ENCODE results near the gene SMPD2. TPM values are rescaled to one million over a fixed set of nuclear protein-coding genes. Genes with fewer than 3 reads are reported as not detected.

Gene SMPD2
- total RNA-seq, 1 experiment from 2014 or later = 9.9 TPM

DNA sequence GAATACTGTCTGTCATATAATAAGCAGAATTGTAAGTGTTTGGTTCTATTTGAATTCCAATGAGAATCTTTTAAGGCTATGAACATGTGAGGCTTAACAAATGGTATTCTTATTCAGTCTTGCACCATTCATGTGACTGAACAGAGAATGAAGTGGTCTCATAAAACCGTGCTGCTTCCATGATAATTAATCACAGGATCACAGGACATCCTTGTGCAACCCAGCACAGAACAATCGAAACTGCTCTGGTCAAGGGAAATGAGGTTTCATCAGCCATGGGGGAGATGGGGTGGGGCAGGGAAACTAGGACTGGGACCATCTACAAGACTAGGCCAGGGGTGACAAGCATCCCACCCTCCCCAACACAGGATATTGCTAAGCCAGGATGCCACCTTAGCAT lies 6.1 kb upstream of the SMPD2 start:
- Histone ChIP-seq H3K27ac (no peak overlapping the region), H3K36me3 (no peaks in the 10 kb centered on the region)
- no peak for DNase-seq (ENCODE audit: low read depth in 1 of 2, low spot score in 2 of 2)

DNA sequence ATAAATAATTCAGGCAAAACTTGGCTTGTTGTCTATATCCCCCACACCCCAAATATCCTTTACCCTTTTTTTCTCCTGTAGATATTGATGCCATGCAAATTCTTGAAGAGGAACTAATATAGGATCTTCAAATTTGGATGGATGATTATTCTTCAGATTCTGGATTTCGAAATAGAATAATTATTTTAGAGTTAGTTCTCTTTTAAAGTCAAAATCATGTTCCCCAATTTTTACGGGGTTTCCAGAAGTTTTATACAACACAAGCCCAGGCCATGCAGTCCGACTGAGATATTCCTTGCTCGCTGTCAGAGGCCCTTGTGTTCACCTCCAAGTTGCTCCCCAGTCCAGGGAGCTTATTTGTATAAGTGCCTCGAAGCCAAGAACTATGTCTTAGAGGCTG lies 4.5 kb upstream of the SMPD2 start:
- no peak overlapping the region for H3K4me3 ChIP-seq
- no peaks in the 10 kb centered on the region for H3K27me3 ChIP-seq (replicated peaks)
- H3K27ac ChIP-seq = no peak overlapping the region
- peaks cover 5% of the 10 kb centered on the region for H3K4me1 ChIP-seq (replicated peaks)
- H3K36me3 ChIP-seq = peaks cover 4% of the 10 kb centered on the region; the same call in 1 of the 2 replicates
- DNase-seq (ENCODE audit: low read depth in 1 of 2, low spot score in 2 of 2) = no peak
- no peaks in the 10 kb centered on the region for H3K9me3 ChIP-seq (replicated peaks)

More for the DNA sequence above, 6.1 kb upstream of the SMPD2 start:
- H3K27me3 ChIP-seq (replicated peaks) = no peaks in the 10 kb centered on the region
- H3K4me1 ChIP-seq (replicated peaks) = no peaks in the 10 kb centered on the region
- no peaks in the 10 kb centered on the region for H3K9me3 ChIP-seq (replicated peaks)
- no peak overlapping the region for H3K4me3 ChIP-seq

DNA sequence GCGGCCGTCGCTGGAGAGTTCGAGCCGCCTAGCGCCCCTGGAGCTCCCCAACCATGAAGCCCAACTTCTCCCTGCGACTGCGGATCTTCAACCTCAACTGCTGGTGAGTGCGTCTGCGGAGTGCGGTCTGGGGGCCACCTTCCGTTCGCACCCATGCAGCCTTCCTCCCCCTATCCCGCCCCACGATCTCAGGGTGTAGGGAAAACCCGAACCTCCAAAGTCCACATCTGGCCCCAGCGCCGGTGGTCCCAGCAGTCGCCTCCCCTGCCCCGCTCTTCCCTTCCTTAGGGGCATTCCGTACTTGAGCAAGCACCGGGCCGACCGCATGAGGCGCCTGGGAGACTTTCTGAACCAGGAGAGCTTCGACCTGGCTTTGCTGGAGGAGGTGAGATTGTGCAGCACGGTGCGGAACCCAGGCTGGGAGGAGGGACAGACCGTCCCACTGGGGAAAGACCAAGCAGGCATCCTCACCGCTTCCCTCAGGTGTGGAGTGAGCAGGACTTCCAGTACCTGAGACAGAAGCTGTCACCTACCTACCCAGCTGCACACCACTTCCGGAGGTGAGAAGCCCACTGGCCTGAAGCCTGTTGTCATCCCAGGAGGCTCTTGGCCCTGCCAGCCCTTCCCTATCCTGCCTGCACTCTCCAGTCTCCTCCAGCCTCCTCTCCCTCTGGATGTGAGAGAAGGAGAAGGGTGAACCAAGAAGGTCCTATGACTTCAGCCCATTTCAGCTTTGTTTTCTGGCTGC lies 719 bp downstream of the SMPD2 start:
- peak overlapping the region; percentile 69 for H3K27ac ChIP-seq
- DNase-seq (ENCODE audit: low read depth in 1 of 2, low spot score in 2 of 2) = no peak
- no peaks in the 10 kb centered on the region for H3K27me3 ChIP-seq (replicated peaks)
- H3K36me3 ChIP-seq = peaks cover 46% of the 10 kb centered on the region
- peak overlapping the region; percentile 80 for H3K4me3 ChIP-seq
- no peaks in the 10 kb centered on the region for H3K9me3 ChIP-seq (replicated peaks)
- peaks cover 15% of the 10 kb centered on the region for H3K4me1 ChIP-seq (replicated peaks)

DNA sequence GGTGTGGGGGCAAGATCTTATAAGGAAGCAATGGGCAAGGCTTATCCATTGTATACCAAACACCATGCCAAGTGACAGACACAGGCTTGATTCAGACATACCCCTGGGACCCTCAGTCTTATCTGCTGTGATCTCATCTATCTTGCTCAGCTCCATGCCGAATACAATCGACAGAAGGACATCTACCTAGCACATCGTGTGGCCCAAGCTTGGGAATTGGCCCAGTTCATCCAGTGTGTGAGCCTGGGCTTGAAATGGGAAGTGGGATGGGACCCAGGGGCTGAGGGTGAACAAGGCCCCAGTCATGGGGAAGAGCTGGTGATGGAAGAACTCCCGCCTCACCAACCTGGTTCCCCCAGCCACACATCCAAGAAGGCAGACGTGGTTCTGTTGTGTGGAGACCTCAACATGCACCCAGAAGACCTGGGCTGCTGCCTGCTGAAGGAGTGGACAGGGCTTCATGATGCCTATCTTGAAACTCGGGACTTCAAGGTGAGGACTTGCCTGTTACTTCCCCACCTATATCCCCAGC lies 1.9 kb downstream of the SMPD2 start:
- no peaks in the 10 kb centered on the region for H3K9me3 ChIP-seq (replicated peaks)
- no peak overlapping the region for H3K4me3 ChIP-seq
- no peaks in the 10 kb centered on the region for H3K27me3 ChIP-seq (replicated peaks)
- no peak overlapping the region for H3K27ac ChIP-seq
- peaks cover 15% of the 10 kb centered on the region for H3K4me1 ChIP-seq (replicated peaks)
- H3K36me3 ChIP-seq = peaks cover 57% of the 10 kb centered on the region
- no peak for DNase-seq (ENCODE audit: low read depth in 1 of 2, low spot score in 2 of 2)

DNA sequence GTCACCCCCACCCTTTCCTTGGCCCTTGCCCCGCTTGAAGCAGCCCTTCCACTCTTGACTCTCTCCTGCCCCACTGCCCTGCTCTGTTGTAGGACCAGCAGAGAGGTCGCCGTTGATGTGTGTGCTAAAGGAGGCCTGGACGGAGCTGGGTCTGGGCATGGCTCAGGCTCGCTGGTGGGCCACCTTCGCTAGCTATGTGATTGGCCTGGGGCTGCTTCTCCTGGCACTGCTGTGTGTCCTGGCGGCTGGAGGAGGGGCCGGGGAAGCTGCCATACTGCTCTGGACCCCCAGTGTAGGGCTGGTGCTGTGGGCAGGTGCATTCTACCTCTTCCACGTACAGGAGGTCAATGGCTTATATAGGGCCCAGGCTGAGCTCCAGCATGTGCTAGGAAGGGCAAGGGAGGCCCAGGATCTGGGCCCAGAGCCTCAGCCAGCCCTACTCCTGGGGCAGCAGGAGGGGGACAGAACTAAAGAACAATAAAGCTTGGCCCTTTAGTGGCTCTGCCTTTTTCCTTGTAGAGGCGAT lies 3.0 kb downstream of the SMPD2 start:
- Histone ChIP-seq H3K36me3 (peaks cover 64% of the 10 kb centered on the region), H3K4me1 (replicated peaks) (peaks cover 15% of the 10 kb centered on the region), H3K9me3 (replicated peaks) (no peaks in the 10 kb centered on the region), H3K27ac (no peak overlapping the region), H3K27me3 (replicated peaks) (no peaks in the 10 kb centered on the region), H3K4me3 (no peak overlapping the region)
- DNase-seq (ENCODE audit: low read depth in 1 of 2, low spot score in 2 of 2) = no peak

DNA sequence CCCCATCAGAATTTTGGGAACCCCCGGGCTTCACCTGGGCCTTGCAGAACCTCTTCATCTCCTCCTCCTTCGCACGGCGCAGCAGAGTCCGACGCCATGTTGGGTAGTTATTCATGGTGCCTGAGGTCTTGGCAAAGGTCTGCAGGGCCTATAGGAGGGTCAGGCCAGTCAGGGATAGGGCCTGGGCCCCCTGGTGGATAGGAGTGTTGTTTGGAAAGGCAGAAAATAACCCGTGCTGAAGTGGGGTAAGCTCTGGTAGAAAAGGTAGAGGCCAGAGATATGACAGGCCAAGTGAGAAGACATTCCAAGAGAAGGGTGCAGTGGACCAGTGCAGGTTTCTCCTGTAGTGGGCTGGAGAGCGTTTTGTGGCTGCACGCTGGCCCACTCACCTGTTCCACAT lies 4.9 kb downstream of the SMPD2 start:
- Histone ChIP-seq H3K4me3 (no peak overlapping the region), H3K27me3 (replicated peaks) (no peaks in the 10 kb centered on the region), H3K4me1 (replicated peaks) (peaks cover 10% of the 10 kb centered on the region), H3K9me3 (replicated peaks) (no peaks in the 10 kb centered on the region), H3K27ac (no peak overlapping the region), H3K36me3 (peaks cover 81% of the 10 kb centered on the region)
- no peak for DNase-seq (ENCODE audit: low read depth in 1 of 2, low spot score in 2 of 2)

DNA sequence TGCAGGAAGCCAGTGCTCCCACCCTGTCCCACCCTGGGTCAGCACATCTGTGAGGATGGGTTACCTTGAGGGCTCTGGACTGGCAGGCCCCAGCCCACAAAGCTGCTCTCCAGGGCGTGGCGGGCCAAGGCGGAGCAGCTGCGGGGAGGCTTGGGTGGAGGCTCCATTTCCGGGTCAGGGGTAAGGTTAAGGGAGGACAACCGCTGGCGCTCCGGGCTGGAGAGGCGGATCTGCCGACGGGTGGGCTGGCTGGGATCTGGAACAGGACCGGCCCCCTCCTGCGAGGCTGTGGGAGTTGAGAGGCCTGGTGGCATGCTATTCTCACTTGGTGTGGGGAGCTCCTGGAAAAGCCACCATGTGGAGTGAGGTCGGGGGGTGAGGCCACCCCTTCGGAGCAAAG lies 5.5 kb downstream of the SMPD2 start:
- no peak for DNase-seq (ENCODE audit: low read depth in 1 of 2, low spot score in 2 of 2)
- H3K36me3 ChIP-seq = peaks cover 82% of the 10 kb centered on the region
- H3K4me1 ChIP-seq (replicated peaks) = peaks cover 10% of the 10 kb centered on the region
- no peaks in the 10 kb centered on the region for H3K27me3 ChIP-seq (replicated peaks)
- H3K4me3 ChIP-seq = no peak overlapping the region
- no peaks in the 10 kb centered on the region for H3K9me3 ChIP-seq (replicated peaks)
- H3K27ac ChIP-seq = no peak overlapping the region

DNA sequence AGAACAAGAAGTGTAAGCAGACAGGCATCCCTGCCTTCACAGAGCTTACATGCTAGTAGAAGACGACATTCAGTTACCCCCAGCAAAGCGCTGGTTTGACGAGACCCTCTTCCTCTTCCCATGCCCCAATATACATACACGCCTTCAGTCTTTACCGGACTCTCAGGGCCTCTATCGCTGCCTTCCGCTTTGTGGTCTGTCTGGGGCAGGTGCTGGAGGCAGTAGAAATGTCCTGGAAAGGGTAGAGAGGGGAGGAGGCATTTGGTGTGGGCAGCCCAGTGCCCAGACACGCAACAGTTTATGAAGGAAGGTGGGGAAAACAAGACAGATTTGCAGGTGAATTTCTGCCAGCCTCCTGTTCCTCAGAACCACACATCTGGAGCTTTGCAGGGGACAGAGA lies 6.0 kb downstream of the SMPD2 start:
- no peak for DNase-seq (ENCODE audit: low read depth in 1 of 2, low spot score in 2 of 2)
- Histone ChIP-seq H3K27me3 (replicated peaks) (no peaks in the 10 kb centered on the region), H3K27ac (no peak overlapping the region), H3K4me1 (replicated peaks) (peaks cover 5% of the 10 kb centered on the region), H3K9me3 (replicated peaks) (no peaks in the 10 kb centered on the region), H3K4me3 (no peak overlapping the region), H3K36me3 (peaks cover 86% of the 10 kb centered on the region)

DNA sequence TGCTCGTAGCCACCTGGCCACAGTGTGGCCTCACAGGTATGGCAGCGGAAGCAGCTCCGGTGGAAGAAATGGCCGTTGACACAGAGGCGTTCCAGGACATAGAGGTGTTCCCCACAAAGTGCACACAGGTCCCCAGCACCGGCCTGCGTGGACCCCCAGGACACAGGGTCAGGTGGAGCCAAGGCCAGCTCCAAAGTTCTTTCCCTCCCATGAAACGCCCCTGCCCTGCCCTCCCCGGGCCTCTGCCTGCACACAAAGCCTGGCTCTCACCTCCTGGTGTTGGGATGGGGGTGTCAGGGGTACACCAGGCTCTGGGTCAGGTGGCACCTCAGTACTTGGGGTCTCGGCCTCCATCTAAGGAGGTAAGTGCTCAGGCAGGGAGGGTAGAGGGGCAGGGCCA lies 6.6 kb downstream of the SMPD2 start:
- Histone ChIP-seq H3K9me3 (replicated peaks) (no peaks in the 10 kb centered on the region), H3K4me1 (replicated peaks) (no peaks in the 10 kb centered on the region), H3K36me3 (peaks cover 91% of the 10 kb centered on the region), H3K4me3 (no peak overlapping the region), H3K27ac (no peak overlapping the region), H3K27me3 (replicated peaks) (no peaks in the 10 kb centered on the region)
- no peak for DNase-seq (ENCODE audit: low read depth in 1 of 2, low spot score in 2 of 2)

DNA sequence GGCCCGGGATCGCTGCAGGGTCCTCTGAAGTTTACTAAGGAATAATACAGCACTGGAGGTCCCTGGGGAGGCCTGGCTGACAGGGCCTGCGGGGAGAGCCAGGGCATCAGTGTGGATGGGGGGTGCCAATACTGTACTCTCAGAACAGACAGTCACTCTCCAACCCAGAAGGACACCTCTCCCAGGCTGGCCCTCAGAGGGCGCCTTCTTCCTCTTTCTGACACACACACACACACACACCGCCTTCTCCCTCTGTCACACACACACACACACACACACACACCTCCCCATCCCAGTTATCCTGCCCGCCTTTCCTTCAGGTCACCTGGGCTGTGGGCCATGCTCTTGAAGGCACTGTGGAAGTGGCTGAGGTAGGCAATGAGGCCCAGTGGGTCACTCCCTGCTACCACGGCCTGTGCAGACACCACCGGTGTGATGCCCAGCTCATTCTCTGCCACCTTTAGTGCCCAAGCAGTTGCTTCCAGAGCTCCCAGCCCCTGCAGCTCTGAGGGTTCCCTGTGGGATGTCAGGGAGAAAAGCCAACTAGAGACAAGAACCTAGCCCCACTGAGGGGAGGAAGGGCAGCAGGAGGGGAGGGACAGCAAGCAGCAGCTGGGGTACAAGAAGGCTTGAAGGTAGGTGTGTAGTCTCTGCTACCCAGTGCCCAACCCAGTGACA lies 7.5 kb downstream of the SMPD2 start:
- H3K4me3 ChIP-seq = no peak overlapping the region
- H3K9me3 ChIP-seq (replicated peaks) = no peaks in the 10 kb centered on the region
- H3K27me3 ChIP-seq (replicated peaks) = no peaks in the 10 kb centered on the region
- H3K36me3 ChIP-seq = peaks cover 91% of the 10 kb centered on the region
- H3K27ac ChIP-seq = no peak overlapping the region
- no peak for DNase-seq (ENCODE audit: low read depth in 1 of 2, low spot score in 2 of 2)
- H3K4me1 ChIP-seq (replicated peaks) = no peaks in the 10 kb centered on the region

DNA sequence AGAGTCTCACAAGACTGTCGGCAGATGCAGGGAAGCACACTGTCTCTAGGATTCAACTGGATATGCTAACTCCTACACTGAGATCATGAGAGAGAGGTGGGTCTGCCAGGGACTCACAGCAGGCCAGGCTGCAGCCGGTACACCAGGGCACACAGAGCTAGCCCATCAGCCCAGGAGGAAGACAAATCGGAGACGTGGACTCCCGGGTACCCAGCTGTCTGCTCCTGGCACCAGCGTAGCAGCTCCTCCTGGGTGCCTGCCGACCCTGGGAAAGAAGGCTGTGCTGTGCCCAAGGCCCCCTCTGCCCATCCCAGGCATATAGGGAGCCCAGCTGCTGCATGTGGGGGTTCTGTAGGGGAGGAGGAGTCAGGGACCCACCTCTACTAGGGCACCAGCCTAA lies 8.1 kb downstream of the SMPD2 start:
- no peaks in the 10 kb centered on the region for H3K9me3 ChIP-seq (replicated peaks)
- no peak overlapping the region for H3K27ac ChIP-seq
- no peaks in the 10 kb centered on the region for H3K4me1 ChIP-seq (replicated peaks)
- no peak for DNase-seq (ENCODE audit: low read depth in 1 of 2, low spot score in 2 of 2)
- peaks cover 91% of the 10 kb centered on the region for H3K36me3 ChIP-seq
- H3K4me3 ChIP-seq = no peak overlapping the region
- H3K27me3 ChIP-seq (replicated peaks) = no peaks in the 10 kb centered on the region

DNA sequence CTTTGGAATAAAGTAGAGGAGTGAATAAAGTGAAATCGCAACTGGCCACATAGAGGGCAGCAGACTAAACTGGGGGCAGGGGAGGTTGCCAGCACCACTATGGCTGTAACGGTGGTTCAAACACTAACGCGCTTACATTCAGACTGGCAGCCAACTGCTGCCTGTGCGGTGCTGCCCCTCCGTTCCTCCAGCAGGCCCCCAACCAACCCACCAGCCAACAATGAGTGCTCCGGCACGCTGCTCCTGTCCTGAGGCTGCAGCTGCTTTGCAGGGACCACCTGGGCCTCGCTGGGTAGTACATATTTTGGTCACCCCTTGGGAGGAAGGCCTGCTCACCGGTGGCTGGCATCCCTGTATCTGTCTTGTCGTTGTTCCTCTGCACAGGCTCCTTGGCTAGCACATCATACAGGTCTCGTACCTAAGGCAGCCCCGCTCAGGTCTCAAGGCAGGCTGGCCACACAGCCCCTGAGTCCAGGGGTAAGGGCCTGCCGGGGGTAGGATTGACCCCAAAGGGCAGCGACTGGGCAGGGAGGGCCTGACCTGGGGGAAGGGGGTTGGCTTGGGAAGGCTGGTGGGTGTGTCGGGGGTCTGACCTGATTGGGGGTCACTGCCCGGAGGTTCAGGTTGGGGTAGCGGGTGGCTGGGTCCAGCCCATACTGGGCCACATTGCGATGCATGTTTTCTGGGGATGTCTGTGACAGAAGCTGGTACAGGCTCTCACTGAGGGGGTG lies 8.7 kb downstream of the SMPD2 start:
- Histone ChIP-seq H3K4me3 (no peak overlapping the region), H3K4me1 (replicated peaks) (peaks cover 5% of the 10 kb centered on the region), H3K9me3 (replicated peaks) (no peaks in the 10 kb centered on the region), H3K36me3 (peaks cover 91% of the 10 kb centered on the region), H3K27me3 (replicated peaks) (no peaks in the 10 kb centered on the region), H3K27ac (no peak overlapping the region)
- DNase-seq (ENCODE audit: low read depth in 1 of 2, low spot score in 2 of 2) = no peak

DNA sequence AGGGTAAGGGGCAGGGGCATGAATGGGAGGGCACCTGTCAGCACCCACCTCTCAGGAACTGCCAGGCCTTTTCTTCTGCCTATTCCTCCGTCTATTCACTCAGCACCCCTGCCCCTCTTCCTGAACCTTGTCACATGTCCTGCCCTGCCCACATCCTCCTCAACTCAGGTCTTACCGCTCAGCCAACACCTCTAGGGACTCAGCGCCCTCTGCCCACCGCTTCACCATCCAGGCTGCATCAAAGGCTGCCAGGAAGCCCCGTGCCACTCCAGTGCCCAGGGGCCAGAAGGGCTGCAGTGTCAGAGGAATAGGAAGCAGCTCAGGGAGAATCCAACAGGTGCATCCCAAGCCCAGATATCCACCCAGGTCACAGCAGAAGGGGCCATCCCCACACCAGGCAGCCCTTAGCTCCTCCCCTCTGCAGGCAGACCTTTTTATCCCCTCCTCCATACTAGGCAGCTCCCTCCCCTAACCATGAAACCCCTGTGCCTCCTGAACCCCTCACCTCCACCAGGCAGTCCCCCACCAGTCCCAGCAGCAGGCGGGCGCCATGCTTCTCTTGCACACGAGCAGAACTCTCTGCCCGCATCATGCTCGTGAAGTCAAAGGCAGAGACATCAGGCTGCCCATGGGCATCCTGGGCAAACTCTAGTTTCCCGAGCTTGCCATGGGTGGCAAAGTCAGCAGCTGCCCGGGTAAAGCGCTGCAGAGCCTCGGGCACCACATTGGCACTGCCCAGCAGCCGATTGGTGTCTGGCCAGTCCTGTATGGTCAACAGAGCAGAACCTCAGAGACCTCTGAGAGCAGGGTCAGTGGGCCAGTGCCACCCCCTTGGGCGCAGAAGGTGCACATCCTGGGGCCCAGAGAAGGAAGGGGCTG lies 9.5 kb downstream of the SMPD2 start:
- no peak overlapping the region for H3K27ac ChIP-seq
- no peak overlapping the region for H3K4me3 ChIP-seq
- H3K9me3 ChIP-seq (replicated peaks) = no peaks in the 10 kb centered on the region
- peaks cover 85% of the 10 kb centered on the region for H3K36me3 ChIP-seq
- no peaks in the 10 kb centered on the region for H3K27me3 ChIP-seq (replicated peaks)
- peaks cover 9% of the 10 kb centered on the region for H3K4me1 ChIP-seq (replicated peaks)
- DNase-seq (ENCODE audit: low read depth in 1 of 2, low spot score in 2 of 2) = no peak
